GM12801 (cell line): ENCODE measurements around the gene BORCS6.

Source experiments
- TF ChIP-seq, protein P1 (sequence below): IDR thresholded peaks from one replicate; pipeline ENCODE4 v1.5.1; 2011; ENCODE audit warnings: control low read depth; ENCODE audit not compliant: insufficient read length; ENCODE audit errors: extremely low read depth

The BORCS6 gene

DNA sequence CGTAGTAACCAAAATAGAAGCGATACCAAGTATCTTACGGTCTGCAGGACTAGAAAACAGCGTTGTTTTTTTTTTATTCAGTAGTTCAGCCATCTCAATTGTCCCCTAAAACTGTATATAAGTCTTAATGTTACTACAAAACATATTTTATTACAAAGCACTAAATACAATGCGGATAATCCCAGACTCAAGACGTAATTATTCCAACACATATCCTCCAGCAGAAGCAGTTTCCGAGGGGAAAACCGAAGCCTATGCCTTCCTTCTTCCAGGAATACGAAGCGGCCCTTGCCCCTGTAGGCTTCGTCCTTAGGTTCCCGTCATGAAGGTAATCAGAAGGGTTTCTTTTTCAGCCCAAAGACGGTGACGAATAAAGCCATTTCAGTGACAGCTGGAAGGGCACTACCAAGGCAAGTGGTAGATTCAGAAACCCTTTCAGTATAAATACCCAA lies 16.1 kb downstream of the BORCS6 start:
- TF ChIP-seq, protein P1, sequence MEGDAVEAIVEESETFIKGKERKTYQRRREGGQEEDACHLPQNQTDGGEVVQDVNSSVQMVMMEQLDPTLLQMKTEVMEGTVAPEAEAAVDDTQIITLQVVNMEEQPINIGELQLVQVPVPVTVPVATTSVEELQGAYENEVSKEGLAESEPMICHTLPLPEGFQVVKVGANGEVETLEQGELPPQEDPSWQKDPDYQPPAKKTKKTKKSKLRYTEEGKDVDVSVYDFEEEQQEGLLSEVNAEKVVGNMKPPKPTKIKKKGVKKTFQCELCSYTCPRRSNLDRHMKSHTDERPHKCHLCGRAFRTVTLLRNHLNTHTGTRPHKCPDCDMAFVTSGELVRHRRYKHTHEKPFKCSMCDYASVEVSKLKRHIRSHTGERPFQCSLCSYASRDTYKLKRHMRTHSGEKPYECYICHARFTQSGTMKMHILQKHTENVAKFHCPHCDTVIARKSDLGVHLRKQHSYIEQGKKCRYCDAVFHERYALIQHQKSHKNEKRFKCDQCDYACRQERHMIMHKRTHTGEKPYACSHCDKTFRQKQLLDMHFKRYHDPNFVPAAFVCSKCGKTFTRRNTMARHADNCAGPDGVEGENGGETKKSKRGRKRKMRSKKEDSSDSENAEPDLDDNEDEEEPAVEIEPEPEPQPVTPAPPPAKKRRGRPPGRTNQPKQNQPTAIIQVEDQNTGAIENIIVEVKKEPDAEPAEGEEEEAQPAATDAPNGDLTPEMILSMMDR: no peak

DNA sequence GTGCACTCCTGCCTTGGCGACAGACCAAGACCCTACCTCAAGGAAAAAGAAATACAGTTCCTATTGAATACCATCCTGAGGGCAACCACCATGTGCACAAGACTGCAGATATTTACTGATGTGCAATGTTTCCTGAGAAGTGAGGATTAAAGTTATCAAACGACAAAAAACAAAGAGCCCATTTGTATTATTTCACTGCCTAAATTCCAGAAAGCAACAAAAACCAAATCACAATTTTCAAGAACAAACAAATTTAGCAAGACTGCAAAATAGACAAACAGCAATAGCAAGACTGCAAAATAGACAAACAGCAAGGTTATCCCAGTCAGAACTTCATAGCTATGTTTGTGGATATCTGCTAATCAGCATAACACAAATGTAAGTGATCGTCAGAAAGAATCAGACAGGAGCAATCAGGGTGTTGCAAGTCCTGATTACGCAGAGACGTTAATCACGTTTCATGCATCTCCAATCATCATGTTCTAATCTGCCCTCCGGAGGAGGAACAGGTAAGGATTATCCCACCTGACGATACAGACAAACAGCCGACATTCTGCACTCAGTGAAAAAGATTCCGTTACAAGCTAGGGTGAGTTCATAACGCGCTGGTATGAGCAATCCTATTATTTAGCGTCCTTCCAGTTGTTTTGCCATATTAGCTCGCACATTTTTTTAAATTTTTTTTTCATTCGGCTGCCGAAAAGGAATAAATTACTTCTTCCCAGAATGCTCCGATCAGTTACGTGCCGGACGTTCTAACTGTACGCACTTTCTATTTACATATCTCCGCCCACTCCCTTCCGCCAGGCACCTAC lies 16.7 kb downstream of the BORCS6 start:
- TF ChIP-seq, protein P1: no peak

DNA sequence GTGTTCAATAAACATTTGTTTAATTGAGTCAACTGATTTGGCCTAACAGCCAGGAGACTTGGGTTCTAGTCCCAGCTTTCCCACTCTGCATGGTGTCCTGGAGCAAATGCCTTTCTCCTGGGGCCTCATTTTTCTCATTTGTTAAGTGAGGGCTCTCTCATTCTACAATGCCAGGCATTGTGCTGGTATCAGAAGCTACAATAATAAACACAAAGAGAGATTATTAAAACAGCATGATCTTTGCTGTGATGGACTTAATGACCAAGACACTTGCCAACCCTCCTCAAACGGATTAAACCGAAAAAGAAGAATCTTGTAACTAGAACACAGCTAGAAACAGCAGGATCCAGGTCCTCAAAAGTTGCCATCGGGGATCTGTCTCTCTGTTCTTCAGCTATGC lies 22.5 kb downstream of the BORCS6 start:
- TF ChIP-seq, protein P1: no peak

DNA sequence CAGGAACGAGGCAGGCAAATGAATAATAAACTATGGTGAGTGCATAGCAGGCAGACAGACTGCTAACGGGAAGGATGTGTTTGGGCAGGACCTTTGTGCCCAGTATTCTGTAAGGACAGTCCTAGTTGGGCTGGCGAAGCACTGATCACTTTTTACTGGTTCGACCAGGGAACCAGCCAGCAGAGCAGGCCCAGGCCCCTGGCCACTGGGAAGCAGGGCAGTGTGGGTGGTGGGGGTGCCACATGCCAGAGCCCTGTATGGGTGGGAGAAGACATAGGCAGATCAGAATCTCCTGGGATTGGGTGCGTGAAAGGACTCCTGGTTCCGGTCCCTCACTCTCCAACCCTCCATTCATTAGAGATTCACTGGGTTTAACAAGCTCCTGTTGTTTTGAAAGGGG lies 23.2 kb downstream of the BORCS6 start:
- TF ChIP-seq, protein P1: no peak

DNA sequence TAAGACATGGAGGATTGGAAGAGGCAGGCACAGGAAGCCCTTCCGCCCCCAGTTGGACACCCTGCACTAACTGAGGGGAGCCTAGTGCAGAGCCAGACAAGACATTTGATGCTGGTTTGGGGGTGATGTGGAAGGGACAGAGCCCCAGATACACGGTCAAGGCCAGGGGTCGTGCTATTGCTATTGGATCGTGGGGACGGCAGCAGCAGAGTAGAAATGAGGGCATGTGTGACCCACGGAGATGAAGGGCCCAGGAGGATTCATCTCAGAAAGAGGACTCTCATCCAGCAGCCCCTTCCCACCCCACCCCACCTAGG lies 25.2 kb downstream of the BORCS6 start:
- TF ChIP-seq, protein P1: no peak

DNA sequence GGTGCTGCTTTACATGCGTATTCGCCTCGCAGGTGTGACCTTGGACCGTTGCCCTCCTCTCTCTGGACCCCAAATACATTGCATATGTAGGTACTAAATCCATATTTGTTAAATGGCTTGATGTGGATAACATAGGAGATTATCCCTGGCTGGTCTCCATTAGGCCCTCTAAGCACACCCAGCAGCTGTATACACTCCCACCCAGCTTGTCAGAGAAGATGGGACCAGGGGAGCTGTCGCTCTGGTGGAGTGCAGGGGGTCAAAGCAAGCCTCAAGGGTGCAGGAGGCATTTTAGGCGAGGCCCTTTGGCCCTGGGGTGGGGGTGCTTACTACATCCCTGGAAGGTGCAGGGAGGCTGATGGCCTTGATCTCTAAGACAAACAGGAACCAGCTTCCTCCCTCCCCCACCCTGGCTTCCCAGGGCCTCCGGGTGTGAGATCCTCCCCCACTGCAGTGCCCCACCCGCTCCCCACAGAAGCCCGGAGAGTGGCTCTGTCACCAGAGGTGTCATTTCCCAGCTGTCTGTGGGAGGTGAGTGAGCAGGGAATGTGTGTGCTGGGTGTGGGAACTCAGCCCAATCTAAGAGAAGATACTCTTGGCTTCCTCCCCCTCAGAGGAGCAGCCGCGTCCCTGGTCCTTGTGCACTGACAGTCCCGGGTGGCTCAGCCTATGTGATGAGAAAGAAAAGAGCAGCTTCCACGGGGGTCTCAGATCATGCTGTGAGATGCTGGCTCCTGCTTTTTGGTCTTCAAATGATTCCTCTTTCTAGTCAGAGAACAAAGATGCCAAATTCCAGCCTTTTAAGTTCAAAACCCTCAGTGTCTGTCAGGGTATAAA lies 25.8 kb downstream of the BORCS6 start:
- TF ChIP-seq, protein P1: no peak
